GM23338 (cell line): ENCODE measurements around the gene FGF19.

Experiments used
- TF ChIP-seq, protein P1 (sequence below), 2 experiments: fragments of 200-600 bp in 1 of 2; sonication (generic) in 1 of 2; conservative IDR thresholded peaks; 2 replicates each; pipeline versions ENCODE4 v1.5.1 to v1.6.1; 2016 to 2017; ENCODE audit warnings: antibody characterized with exemption in 2 of 2, low read depth in 2 of 2, mild to moderate bottlenecking in 2 of 2, moderate library complexity in 1 of 2
- TF ChIP-seq, protein P2 (sequence below): fragments of 250-450 bp; sonication (Bioruptor Pico); IDR thresholded peaks from 2 replicates; pipeline ENCODE4 v1.5.0; 2020; ENCODE audit warnings: mild to moderate bottlenecking, moderate library complexity

DNA sequence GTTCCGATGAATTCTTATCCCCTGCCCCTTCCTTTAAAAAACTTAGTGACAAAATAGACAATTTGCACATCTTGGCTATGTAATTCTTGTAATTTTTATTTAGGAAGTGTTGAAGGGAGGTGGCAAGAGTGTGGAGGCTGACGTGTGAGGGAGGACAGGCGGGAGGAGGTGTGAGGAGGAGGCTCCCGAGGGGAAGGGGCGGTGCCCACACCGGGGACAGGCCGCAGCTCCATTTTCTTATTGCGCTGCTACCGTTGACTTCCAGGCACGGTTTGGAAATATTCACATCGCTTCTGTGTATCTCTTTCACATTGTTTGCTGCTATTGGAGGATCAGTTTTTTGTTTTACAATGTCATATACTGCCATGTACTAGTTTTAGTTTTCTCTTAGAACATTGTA lies 50.8 kb downstream of the FGF19 start:
- TF ChIP-seq, protein P1, sequence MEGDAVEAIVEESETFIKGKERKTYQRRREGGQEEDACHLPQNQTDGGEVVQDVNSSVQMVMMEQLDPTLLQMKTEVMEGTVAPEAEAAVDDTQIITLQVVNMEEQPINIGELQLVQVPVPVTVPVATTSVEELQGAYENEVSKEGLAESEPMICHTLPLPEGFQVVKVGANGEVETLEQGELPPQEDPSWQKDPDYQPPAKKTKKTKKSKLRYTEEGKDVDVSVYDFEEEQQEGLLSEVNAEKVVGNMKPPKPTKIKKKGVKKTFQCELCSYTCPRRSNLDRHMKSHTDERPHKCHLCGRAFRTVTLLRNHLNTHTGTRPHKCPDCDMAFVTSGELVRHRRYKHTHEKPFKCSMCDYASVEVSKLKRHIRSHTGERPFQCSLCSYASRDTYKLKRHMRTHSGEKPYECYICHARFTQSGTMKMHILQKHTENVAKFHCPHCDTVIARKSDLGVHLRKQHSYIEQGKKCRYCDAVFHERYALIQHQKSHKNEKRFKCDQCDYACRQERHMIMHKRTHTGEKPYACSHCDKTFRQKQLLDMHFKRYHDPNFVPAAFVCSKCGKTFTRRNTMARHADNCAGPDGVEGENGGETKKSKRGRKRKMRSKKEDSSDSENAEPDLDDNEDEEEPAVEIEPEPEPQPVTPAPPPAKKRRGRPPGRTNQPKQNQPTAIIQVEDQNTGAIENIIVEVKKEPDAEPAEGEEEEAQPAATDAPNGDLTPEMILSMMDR (conservative IDR thresholded peaks at IDR 0.05; ENCODE audit: low read depth in 2 of 2), result no peak
- TF ChIP-seq, protein P2, sequence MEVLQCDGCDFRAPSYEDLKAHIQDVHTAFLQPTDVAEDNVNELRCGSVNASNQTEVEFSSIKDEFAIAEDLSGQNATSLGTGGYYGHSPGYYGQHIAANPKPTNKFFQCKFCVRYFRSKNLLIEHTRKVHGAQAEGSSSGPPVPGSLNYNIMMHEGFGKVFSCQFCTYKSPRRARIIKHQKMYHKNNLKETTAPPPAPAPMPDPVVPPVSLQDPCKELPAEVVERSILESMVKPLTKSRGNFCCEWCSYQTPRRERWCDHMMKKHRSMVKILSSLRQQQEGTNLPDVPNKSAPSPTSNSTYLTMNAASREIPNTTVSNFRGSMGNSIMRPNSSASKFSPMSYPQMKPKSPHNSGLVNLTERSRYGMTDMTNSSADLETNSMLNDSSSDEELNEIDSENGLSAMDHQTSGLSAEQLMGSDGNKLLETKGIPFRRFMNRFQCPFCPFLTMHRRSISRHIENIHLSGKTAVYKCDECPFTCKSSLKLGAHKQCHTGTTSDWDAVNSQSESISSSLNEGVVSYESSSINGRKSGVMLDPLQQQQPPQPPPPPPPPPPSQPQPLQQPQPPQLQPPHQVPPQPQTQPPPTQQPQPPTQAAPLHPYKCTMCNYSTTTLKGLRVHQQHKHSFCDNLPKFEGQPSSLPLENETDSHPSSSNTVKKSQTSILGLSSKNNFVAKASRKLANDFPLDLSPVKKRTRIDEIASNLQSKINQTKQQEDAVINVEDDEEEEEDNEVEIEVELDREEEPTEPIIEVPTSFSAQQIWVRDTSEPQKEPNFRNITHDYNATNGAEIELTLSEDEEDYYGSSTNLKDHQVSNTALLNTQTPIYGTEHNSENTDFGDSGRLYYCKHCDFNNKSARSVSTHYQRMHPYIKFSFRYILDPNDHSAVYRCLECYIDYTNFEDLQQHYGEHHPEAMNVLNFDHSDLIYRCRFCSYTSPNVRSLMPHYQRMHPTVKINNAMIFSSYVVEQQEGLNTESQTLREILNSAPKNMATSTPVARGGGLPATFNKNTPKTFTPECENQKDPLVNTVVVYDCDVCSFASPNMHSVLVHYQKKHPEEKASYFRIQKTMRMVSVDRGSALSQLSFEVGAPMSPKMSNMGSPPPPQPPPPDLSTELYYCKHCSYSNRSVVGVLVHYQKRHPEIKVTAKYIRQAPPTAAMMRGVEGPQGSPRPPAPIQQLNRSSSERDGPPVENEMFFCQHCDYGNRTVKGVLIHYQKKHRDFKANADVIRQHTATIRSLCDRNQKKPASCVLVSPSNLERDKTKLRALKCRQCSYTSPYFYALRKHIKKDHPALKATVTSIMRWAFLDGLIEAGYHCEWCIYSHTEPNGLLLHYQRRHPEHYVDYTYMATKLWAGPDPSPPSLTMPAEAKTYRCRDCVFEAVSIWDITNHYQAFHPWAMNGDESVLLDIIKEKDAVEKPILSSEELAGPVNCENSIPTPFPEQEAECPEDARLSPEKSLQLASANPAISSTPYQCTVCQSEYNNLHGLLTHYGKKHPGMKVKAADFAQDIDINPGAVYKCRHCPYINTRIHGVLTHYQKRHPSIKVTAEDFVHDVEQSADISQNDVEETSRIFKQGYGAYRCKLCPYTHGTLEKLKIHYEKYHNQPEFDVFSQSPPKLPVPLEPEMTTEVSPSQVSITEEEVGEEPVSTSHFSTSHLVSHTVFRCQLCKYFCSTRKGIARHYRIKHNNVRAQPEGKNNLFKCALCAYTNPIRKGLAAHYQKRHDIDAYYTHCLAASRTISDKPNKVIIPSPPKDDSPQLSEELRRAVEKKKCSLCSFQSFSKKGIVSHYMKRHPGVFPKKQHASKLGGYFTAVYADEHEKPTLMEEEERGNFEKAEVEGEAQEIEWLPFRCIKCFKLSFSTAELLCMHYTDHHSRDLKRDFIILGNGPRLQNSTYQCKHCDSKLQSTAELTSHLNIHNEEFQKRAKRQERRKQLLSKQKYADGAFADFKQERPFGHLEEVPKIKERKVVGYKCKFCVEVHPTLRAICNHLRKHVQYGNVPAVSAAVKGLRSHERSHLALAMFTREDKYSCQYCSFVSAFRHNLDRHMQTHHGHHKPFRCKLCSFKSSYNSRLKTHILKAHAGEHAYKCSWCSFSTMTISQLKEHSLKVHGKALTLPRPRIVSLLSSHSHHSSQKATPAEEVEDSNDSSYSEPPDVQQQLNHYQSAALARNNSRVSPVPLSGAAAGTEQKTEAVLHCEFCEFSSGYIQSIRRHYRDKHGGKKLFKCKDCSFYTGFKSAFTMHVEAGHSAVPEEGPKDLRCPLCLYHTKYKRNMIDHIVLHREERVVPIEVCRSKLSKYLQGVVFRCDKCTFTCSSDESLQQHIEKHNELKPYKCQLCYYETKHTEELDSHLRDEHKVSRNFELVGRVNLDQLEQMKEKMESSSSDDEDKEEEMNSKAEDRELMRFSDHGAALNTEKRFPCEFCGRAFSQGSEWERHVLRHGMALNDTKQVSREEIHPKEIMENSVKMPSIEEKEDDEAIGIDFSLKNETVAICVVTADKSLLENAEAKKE, result no peak
